BE2C (cell line): ENCODE results near the gene SUPT3H.

Source experiments
- DNase-seq: peaks from one replicate; pipeline ENCODE4 v3.0.0-alpha.2; 2020
- H3K27me3 ChIP-seq: fragments of 250-450 bp; sonication (Bioruptor Pico); 2 replicates; pipeline ENCODE4 v1.5.1; 2020; ENCODE audit warnings: mild to moderate bottlenecking
- H3K36me3 ChIP-seq: fragments of 250-450 bp; sonication (Bioruptor Pico); 2 replicates; pipeline ENCODE4 v1.5.1; 2020; ENCODE audit warnings: mild to moderate bottlenecking
- H3K4me1 ChIP-seq: fragments of 250-450 bp; sonication (Bioruptor Pico); 2 replicates; pipeline ENCODE4 v1.5.1; 2020
- H3K4me3 ChIP-seq: 2 replicates; pipeline ENCODE4 v1.5.1; 2011; ENCODE audit warnings: low read depth, low read length
- H3K9me3 ChIP-seq: fragments of 250-450 bp; sonication (Bioruptor Pico); 2 replicates; pipeline ENCODE4 v1.5.1; 2020
- CTCF ChIP-seq: IDR thresholded peaks from 2 replicates; pipeline ENCODE4 v1.5.1; 2012; ENCODE audit warnings: mild to moderate bottlenecking, low read depth, low read length

SUPT3H gene

DNA sequence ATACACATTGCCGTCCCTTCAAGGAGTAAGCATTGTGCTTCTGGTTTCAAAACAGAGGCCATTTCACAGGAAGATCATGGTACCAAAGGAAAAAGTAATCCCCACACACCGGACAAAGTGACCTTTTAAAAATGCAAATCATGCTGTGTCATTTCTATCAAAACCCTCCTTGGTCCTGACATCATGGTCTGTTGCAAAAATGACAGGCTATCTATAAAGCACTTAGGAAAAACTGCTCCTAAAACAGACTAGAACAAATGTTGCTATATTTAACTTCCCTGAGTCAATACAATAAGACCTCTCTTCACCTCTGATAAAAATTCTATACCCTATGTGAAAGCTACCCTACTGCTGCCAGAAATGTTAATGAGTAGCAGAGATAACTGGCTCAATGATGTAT is 403.2 kb downstream of the SUPT3H start:
- no peak for TF ChIP-seq CTCF
- Histone ChIP-seq H3K4me3 (no peak overlapping the region), H3K27me3 (no peaks in the 10 kb centered on the region), H3K9me3 (no peaks in the 10 kb centered on the region), H3K4me1 (no peaks in the 10 kb centered on the region), H3K36me3 (no peaks in the 10 kb centered on the region)
- no peak for DNase-seq

DNA sequence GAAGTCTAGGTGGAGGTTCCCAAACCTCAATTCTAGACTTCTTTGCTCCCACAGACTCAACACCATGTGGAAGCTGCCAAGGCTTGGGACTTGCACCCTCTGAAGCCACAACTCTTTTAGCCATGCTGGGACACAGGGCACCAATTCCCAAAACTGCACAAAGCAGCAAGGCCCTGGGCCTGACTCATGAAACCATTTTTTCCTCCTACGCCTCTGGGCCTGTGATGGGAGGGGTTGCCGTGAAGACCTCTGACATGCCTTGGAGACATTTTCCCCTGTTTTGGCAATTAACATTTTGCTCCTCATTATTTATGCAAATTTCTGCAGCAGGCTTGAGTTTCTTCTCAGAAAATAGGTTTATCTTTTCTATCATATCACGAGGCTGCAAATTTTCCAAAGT is 405.0 kb downstream of the SUPT3H start:
- no peak for TF ChIP-seq CTCF

GRCh38 chr6:44969446-44970185 is 408.1 kb downstream of the SUPT3H start:
- DNase-seq: no peak
- Histone ChIP-seq H3K9me3 (no peaks in the 10 kb centered on the region), H3K4me1 (no peaks in the 10 kb centered on the region), H3K27me3 (no peaks in the 10 kb centered on the region), H3K36me3 (no peaks in the 10 kb centered on the region), H3K4me3 (no peak overlapping the region)
- TF ChIP-seq CTCF: no peak

More for the DNA sequence above, 405.0 kb downstream of the SUPT3H start:
- DNase-seq: no peak
- H3K4me1 ChIP-seq: no peaks in the 10 kb centered on the region
- H3K36me3 ChIP-seq: no peaks in the 10 kb centered on the region
- no peak overlapping the region for H3K4me3 ChIP-seq
- H3K27me3 ChIP-seq: no peaks in the 10 kb centered on the region
- H3K9me3 ChIP-seq: no peaks in the 10 kb centered on the region

GRCh38 chr6:44967481-44967880 is 410.3 kb downstream of the SUPT3H start:
- Histone ChIP-seq H3K4me1 (no peaks in the 10 kb centered on the region), H3K9me3 (no peaks in the 10 kb centered on the region), H3K36me3 (no peaks in the 10 kb centered on the region), H3K4me3 (no peak overlapping the region), H3K27me3 (no peaks in the 10 kb centered on the region)
- DNase-seq: no peak
- TF ChIP-seq CTCF: no peak

DNA sequence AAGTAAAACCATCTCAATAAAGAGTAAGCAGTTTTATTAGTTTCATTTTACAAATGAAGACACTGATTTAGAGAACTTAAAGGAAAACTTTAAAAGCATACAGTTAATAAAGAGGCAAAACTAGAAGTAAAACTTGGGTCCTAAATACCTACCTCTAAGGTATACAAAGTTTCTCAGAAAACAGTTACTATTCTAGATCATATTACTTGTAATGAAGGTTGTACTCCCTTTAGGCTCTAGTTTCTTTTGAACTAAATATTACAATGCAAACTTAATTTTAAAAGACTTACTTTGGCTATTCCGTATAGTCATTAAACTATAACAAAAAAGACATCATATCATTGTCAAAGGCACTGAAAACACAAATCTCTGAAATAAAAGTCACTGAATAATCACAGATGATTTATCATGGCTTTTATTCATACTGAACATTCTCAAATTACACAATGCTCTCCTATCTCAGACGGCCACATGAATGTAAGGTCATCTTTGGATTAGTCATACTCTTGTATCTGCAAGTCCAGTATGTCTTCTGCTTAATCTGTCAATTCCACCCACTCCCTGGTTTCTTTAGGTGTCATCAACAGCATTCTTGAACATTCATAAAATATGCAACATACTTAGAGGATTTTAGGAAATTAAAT is 411.2 kb downstream of the SUPT3H start:
- no peak for TF ChIP-seq CTCF
- Histone ChIP-seq H3K4me1 (no peaks in the 10 kb centered on the region), H3K9me3 (no peaks in the 10 kb centered on the region), H3K27me3 (no peaks in the 10 kb centered on the region), H3K36me3 (no peaks in the 10 kb centered on the region), H3K4me3 (no peak overlapping the region)
- no peak for DNase-seq

- TF ChIP-seq CTCF: no peak
- no peaks in the 10 kb centered on the region for H3K4me1 ChIP-seq
- DNase-seq: no peak
- H3K4me3 ChIP-seq: no peak overlapping the region
- no peaks in the 10 kb centered on the region for H3K27me3 ChIP-seq
- no peaks in the 10 kb centered on the region for H3K9me3 ChIP-seq
- H3K36me3 ChIP-seq: no peaks in the 10 kb centered on the region
These were observed 412.0 kb downstream of the SUPT3H start for GRCh38 chr6:44965708-44966107.
